ENCODE data around the gene TLCD4.
A peak's percentile ranks its signal among the peaks of the same experiment; 100 is the strongest.

The TLCD4 gene

GRCh38 chr1:95117207-95118066, at the start of gene TLCD4:
TSS of gene TLCD4 (plus strand) at chr1:95117355. CDS start at chr1:95143902, 26,547 bp downstream.
- DNase-seq (ENCODE audit: low spot score): peak; percentile 70
- TF ChIP-seq CTCF (IDR thresholded peaks at IDR 0.05; ENCODE audit: extremely low read depth, missing control alignments): no peak

- DNase-seq (ENCODE audit: low spot score): no peak
- no peak for TF ChIP-seq CTCF (IDR thresholded peaks at IDR 0.05; ENCODE audit: extremely low read depth, missing control alignments)
These were observed 49.6 kb upstream of the TLCD4 start for GRCh38 chr1:95067568-95067967.

- no peak for DNase-seq (ENCODE audit: low spot score)
- TF ChIP-seq CTCF (IDR thresholded peaks at IDR 0.05; ENCODE audit: extremely low read depth, missing control alignments): no peak
These were observed 48.0 kb upstream of the TLCD4 start for GRCh38 chr1:95068956-95069709.

GRCh38 chr1:95069710-95070093, 47.5 kb upstream of the TLCD4 start:
- DNase-seq (ENCODE audit: low spot score): no peak
- no peak for TF ChIP-seq CTCF (IDR thresholded peaks at IDR 0.05; ENCODE audit: extremely low read depth, missing control alignments)

GRCh38 chr1:95071539-95071938, 45.6 kb upstream of the TLCD4 start:
- DNase-seq (ENCODE audit: low spot score): no peak
- no peak for TF ChIP-seq CTCF (IDR thresholded peaks at IDR 0.05; ENCODE audit: extremely low read depth, missing control alignments)

- DNase-seq (ENCODE audit: low spot score): no peak
- no peak for TF ChIP-seq CTCF (IDR thresholded peaks at IDR 0.05; ENCODE audit: extremely low read depth, missing control alignments)
These were observed 45.0 kb upstream of the TLCD4 start for GRCh38 chr1:95072117-95072516.

Measured in GM20000 (cell line).